ENCODE measurements around the gene TMEM187. TPM values are rescaled to one million over a fixed set of nuclear protein-coding genes. Genes with fewer than 3 reads are reported as not detected.
A peak's percentile ranks its signal among the peaks of the same experiment; 100 is the strongest.

Gene TMEM187
- polyA plus RNA-seq, 1 experiment: 8.7 TPM

DNA sequence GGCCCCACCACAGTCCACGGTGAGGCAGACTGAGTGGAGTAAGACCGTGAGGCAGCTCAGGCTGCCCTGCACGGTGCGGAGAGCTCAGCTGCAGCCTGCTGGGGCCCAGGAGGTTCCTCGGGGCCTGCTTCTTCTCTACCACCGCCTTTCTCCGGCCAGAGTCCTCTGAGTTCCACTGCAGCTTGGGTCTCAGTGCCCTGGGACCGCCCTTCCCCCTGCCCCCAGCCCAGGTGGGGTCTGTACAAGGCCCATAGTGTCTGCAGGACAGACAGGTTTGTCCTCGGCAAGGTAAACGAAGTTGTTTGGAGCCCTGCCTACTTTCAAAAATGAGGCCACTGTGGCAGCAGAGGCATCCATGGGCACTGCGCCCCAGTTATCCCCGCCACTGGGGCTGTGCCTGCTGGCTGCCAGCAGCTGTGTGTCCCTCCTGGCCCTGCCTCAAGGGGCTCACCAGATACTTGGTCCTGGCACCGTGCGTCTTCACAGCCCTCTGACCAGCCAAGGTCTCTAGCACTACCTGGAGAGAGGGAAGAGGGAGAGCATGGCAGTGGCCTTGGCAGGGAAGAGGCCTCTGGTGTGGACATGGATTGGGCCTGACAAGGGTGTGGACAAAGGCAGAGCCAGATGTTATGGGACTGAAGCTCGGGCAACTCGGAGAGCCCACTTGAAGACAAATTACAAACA lies 43.2 kb downstream of the TMEM187 start:
- POLR2A ChIA-PET: no interaction called here
- TF ChIP-seq, protein P1, sequence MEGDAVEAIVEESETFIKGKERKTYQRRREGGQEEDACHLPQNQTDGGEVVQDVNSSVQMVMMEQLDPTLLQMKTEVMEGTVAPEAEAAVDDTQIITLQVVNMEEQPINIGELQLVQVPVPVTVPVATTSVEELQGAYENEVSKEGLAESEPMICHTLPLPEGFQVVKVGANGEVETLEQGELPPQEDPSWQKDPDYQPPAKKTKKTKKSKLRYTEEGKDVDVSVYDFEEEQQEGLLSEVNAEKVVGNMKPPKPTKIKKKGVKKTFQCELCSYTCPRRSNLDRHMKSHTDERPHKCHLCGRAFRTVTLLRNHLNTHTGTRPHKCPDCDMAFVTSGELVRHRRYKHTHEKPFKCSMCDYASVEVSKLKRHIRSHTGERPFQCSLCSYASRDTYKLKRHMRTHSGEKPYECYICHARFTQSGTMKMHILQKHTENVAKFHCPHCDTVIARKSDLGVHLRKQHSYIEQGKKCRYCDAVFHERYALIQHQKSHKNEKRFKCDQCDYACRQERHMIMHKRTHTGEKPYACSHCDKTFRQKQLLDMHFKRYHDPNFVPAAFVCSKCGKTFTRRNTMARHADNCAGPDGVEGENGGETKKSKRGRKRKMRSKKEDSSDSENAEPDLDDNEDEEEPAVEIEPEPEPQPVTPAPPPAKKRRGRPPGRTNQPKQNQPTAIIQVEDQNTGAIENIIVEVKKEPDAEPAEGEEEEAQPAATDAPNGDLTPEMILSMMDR (IDR thresholded peaks at IDR 0.05; ENCODE audit: insufficient read depth, low read depth, low read length): no peak
- peaks cover 11% of the 10 kb centered on the region for H3K36me3 ChIP-seq (ENCODE audit: control insufficient read depth, insufficient read depth, low read length)
- CTCF ChIA-PET: interaction anchor here (0.7 kb wide), 1 partner anchor 41 kb away, joined by 3 read pairs; no protein-coding TSS in a partner anchor
- H3K27me3 ChIP-seq (ENCODE audit: control insufficient read depth, insufficient read depth, low read length): no peaks in the 10 kb centered on the region
- DNase-seq (ENCODE audit: low read depth): no peak
- H3K4me3 ChIP-seq (ENCODE audit: low read depth, low read length): no peak overlapping the region

DNA sequence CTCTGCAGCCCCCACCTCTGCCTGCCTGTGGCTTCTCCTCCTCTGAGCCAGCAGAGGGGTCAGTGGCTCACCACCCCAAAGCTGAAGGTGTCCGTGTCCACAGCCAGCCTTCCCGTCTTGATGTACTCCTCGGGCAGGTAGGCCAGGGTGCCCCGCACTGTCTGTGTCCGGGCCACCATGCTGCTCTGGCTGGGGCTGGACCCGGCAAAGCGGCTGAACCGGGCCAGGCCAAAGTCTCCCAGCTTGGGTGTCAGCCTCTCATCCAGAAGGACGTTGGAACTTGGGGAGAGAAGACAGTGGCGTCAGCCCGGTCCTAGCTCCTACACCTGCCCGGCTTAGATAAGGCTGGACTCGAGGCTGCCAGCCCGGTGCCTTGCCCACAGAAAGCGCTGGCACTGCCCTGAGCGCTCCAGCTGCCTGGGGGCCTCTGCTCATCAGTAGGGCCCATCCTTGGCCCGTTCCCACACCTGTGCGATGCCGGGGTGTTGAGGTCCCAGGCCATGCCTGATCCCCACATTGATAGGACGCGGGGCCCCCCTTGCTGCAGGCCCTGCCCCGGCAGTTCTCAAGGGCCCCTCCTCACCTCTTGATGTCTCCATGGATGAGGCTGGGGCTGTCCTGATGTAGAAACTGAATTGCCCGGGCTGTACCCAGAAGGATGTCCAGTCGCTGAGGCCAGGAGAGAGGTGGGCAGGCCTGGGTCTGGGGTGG lies 44.0 kb downstream of the TMEM187 start:
- TF ChIP-seq, protein P1 (IDR thresholded peaks at IDR 0.05; ENCODE audit: insufficient read depth, low read depth, low read length): no peak
- CTCF ChIA-PET: no interaction called here
- H3K4me3 ChIP-seq (ENCODE audit: low read depth, low read length): no peak overlapping the region

DNA sequence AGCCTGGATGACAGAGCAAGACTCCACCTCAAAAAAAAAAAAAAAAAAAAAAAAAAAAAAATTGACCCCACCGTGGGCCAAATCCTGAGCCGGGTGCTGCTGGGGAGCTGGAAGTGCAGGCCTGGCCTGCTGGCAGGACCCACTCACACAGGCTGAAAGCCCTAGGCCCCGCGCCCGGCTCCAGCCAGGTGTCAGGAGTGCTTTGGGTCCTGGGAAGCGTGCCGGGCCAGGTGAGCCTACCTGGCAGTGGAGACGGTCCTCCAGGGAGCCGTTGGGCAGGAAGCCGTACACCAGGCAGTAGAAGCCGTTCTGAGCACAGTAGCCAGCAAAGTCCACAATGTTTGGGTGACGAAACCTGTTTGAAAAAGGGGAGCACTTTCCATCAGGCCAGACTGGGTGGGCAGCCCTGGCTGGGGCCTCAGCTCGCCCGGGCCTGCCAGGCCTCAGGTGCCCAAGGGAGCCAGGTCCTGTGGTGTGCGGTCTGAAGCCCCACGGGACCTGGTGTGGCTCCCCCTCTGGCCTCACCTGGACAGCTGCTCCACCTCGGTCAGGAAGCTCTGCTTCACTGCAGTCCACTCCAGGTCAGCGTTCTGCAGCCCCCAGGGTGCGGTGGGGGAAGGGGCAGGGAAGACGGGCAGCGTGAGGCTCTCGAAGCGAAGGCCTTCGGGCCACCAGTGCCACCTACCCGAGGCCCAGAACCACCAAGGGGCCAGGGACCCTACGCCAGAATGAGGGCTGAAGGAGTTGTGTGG lies 45.4 kb downstream of the TMEM187 start:
- ChIA-PET POLR2A (no interaction called here), CTCF (no interaction called here)
- Histone ChIP-seq H3K27me3 (ENCODE audit: control insufficient read depth, insufficient read depth, low read length) (no peaks in the 10 kb centered on the region), H3K36me3 (ENCODE audit: control insufficient read depth, insufficient read depth, low read length) (peaks cover 6% of the 10 kb centered on the region), H3K4me3 (ENCODE audit: low read depth, low read length) (no peak overlapping the region; the same call in 1 of the 2 replicates)
- TF ChIP-seq, protein P1 (IDR thresholded peaks at IDR 0.05; ENCODE audit: insufficient read depth, low read depth, low read length): no peak
- DNase-seq (ENCODE audit: low read depth): no peak

More for the DNA sequence above, 44.0 kb downstream of the TMEM187 start:
- POLR2A ChIA-PET: no interaction called here
- Histone ChIP-seq H3K36me3 (ENCODE audit: control insufficient read depth, insufficient read depth, low read length) (peaks cover 9% of the 10 kb centered on the region), H3K27me3 (ENCODE audit: control insufficient read depth, insufficient read depth, low read length) (no peaks in the 10 kb centered on the region)
- DNase-seq (ENCODE audit: low read depth): no peak

DNA sequence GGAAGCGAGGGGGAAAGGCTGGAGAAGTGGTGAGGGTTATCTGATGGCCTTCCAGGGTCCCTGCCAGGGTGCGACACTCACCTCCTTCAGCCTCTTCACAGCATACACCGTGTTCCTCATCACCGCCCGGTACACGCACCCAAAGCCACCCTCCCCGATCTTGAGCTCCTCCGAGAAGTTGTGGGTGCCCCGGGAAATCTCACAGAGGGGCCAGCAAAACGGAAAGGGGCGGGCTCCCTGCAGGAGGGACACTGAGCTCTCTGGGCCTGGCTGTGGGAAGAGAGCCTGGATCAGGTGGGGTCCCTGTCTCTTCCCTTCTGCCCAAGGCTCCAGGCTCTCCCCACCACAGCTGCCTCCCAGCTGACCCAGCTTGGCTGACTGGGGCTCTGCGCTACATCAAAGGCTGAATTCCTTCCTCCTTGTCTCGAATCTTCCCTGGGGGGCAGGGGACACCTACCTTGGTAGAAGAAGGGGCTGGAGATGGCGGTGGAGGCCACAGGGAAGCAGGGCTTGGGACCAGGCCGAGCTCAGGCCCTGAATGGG lies 46.0 kb downstream of the TMEM187 start:
- Histone ChIP-seq H3K4me3 (ENCODE audit: low read depth, low read length) (peak overlapping the region; percentile 51), H3K36me3 (ENCODE audit: control insufficient read depth, insufficient read depth, low read length) (peaks cover 6% of the 10 kb centered on the region), H3K27me3 (ENCODE audit: control insufficient read depth, insufficient read depth, low read length) (no peaks in the 10 kb centered on the region)
- CTCF ChIA-PET: no interaction called here
- POLR2A ChIA-PET: no interaction called here
- TF ChIP-seq, protein P1 (IDR thresholded peaks at IDR 0.05; ENCODE audit: insufficient read depth, low read depth, low read length): no peak
- DNase-seq (ENCODE audit: low read depth): no peak
